ENCODE results near the gene CTU1.

DNA sequence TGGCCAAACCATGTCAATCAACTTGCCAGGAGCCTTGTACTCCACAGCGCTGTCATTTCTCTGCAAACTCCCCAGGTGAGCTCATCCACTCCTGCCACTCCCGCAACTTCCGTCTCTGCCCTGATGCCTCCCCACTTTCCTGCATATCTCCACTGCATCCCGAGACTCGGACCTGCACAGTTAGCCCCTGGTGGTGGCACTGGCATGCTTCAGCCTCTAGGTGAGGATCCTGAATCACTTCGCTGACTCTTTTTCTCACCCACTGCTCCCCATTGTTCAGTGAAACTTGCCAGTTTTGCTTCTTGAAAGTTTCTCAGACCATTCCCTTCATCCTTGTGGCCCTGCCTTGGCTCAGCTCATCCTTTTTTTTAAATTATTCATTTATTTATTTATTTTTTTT is 3.4 kb upstream of the CTU1 start:
- no peak for TF ChIP-seq ZNF274 (IDR thresholded peaks at IDR 0.05; ENCODE audit: low read depth, low read length)
- TF ChIP-seq YY1 (IDR thresholded peaks at IDR 0.05; ENCODE audit: insufficient read depth, insufficient read length) = no peak
